ENCODE measurements around the gene DMD.
"Not testable (repeated sequence)": the region's sequence is repeated elsewhere in the genome, so short reads cannot be mapped to it uniquely, and the experiment has no call there.

Gene DMD

GRCh38 chrX:33211356-33212260 lies at the start of gene DMD:
TSS of gene DMD (minus strand) at chrX:33211549. CDS start at chrX:33211312, 237 bp downstream.
- DNase-seq (ENCODE audit: low read depth, low spot score), result peak; percentile 36

DNA sequence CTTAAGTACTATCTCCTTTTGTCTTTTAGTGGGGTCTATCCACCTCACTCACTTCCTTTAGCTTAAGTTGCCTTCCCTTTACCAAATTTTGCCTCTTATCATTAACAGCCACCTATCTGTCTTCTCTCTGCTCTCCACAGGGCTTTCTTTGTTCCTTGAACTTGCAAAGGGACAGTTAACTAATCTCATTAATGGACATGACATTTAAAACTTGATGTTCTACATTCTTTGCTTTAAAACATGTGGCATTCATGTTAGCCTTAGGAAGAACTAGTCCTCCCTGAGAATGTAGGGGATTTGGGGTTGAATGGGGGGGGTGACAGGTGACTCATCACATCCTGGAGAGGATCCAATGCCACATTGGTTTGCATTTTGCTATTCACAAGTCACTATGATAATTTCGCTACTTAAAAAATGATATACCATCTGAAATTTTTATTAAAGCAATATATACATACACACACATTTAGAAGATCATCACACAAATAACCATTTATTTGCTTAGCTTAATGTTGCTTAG lies 41.0 kb upstream of the DMD start:
- DNase-seq (ENCODE audit: low read depth, low spot score), result no peak

DNA sequence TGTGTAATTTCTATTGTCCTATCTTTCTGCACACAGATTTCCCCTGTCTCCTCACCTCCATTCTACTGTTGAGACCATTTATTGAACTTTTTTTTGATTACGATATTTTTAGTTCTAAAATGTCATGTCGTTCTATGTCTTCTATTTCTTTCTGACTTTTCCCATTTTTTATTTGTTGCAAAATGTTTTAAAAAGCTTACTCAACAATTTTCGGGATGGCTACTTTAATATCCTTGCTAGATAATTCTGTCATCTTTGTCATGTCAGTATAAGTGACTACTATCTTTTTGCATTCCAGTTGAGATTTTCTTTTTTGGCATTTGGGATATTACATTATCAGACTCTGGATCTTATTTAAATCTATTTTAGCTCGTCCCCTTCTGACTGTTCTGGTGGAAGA lies 7.5 kb upstream of the DMD start:
- no peak for DNase-seq (ENCODE audit: low read depth, low spot score)

DNA sequence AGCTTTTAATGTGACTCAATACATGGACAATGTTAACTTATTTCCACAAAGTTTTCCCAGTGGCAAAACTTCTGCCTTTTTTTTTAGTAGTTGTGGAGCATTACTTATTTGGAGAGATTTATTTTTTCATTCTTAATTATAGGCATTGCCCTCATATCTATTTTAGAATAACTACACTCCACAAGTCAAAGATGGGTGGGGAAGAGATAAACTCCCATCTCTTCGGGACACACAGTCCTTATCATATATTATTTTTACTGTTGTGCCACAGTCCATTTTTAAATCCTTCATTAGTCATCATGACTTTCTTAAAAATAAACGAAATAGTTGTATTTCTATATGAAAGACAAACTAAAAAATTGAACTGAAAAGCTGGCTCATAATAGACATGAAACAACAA lies 1.2 kb downstream of the DMD start:
- DNase-seq (ENCODE audit: low read depth, low spot score), result no peak

DNA sequence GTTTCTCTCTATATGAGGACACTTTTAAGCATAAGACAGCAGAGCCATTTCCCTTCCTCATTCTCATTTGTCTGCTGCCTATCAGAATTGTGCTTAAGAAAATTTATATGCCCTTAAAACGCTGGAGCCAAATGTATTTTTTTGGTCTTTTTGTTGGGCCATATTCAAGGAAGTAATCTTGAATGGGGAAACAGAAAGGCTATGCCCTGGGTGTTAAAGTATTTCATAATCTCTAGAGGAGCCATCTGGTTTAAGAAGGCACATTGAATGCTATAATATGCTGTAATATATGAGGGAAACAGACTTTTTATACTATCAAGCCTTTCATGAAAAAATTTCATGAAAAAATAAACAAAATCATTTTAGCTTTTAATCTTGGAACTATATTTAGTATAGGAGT lies 4.3 kb downstream of the DMD start:
- DNase-seq (ENCODE audit: low read depth, low spot score), result no peak

DNA sequence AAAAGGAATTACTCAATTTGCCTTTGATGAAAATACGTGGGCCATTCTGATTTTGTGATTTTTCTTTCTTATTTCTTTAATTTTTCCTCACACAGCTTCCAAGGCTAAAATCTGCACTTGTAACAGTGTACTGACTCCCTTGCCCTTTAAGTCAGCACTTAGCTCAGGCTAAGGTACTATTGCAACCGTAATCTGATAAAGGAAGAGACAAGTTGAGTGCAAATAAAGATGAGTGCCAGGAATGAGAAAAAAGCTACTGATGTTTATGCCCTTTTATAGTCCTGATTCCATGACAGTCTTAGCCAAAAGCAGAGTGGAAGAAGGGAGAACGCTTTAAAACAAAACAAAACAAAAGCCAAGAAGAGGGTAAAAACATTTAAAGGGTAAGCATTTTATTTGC lies 6.0 kb downstream of the DMD start:
- DNase-seq (ENCODE audit: low read depth, low spot score), result no peak

GRCh38 chrX:33204889-33205288 lies 6.5 kb downstream of the DMD start:
- no peak for DNase-seq (ENCODE audit: low read depth, low spot score)

- no peak for DNase-seq (ENCODE audit: low read depth, low spot score)
Measured at GRCh38 chrX:33198561-33199279, 12.6 kb downstream of the DMD start.

GRCh38 chrX:33195698-33196097 lies 15.7 kb downstream of the DMD start:
- no peak for DNase-seq (ENCODE audit: low read depth, low spot score)

- DNase-seq (ENCODE audit: low read depth, low spot score), result no peak
Measured at GRCh38 chrX:33194876-33195433, 16.4 kb downstream of the DMD start.

GRCh38 chrX:33194289-33194688 lies 17.1 kb downstream of the DMD start:
- DNase-seq (ENCODE audit: low read depth, low spot score), result no peak

GRCh38 chrX:33190016-33190415 lies 21.3 kb downstream of the DMD start:
- DNase-seq (ENCODE audit: low read depth, low spot score), result no peak

DNA sequence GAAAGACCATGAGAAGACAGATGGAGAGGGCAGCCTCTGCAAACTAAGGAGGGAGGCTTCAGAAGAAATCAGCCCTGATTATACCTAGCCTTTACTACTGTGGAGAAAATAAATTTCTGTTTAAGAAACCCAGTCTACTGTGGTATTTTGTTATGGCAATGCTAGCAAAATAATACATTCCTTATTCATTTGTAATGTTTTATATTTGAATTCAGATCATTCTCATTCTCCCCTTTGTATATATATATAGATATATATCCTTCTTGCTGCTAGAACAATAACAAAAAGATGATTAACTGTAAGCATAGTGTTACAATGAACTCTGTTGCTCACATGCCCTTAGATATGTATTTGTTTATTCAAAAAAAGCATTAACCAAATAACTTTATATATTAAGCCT lies 22.5 kb downstream of the DMD start:
- DNase-seq (ENCODE audit: low read depth, low spot score), result no peak

DNA sequence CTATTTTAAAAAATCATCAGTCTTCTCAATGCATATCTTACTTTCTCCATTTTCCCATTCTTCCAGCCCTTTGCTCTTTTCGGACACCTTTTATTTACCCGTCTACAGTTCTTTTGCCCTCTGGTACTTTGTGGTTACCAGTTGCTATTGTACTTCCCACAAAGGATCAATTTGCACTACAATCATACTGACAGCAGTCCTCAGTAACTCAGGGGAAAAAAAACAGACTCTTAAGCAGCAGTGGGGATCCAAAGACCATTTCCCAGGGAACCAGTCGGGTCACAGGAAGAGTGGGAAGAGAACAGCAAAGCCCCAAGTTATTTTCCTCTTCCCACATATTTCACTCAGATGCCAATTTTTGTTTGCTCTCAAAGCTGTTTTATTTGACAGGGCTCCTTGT lies 23.1 kb downstream of the DMD start:
- no peak for DNase-seq (ENCODE audit: low read depth, low spot score)

DNA sequence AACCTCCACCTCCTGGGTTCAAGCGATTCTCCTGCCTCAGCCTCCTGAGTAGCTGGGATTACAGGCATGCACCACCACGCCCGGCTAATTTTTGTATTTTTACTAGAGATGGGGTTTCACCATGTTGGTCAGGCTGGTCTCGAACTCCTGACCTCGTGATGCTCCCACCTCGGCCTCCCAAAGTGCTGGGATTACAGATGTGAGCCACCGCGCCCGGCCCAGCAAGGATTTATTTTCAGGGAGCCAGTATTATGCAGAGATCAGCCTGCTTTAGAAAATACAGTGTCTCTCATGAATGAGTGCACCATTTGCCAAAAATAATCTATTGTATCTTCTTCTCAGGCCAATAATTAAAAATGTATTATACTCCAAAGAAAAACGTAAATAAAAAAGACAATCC lies 26.5 kb downstream of the DMD start:
- not testable (repeated sequence) for DNase-seq (ENCODE audit: low read depth, low spot score)

DNA sequence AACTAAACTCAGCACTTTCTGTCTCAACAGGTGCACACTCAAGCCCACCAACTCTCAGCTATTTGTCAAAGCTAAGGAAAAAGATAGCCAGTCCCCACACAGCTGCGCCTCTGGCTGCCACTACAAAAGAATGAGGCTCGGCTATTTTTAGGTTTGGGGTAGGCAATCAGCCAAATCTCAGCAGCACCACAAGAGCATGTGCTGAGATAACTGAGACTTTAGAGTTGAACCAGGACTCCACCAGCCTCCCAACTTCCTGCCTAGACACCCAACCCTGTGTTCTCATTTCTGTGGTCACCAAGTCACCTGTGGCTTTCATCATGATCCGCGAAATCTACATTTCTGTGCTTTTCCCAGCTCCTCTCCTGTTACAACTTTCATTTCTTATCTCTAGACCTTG lies 28.0 kb downstream of the DMD start:
- no peak for DNase-seq (ENCODE audit: low read depth, low spot score)

DNA sequence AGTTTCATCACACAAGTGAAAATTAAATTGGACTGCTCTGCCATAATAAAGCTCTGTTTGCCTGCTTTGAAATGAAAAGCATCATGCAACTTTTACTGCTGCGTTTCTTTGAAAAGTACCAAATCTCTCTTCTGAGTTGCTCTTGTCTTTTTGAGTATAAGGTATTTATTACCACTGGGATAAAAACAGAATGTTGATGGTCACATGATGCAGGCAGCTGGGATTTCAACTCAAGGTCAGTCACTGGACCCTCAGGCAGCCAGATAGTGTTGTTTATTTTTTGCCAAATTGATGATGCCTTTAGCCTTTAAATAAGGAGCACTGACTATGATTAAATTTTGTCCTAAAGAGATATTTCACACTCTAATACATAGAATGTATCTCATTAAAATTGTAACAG lies 32.7 kb downstream of the DMD start:
- DNase-seq (ENCODE audit: low read depth, low spot score), result no peak

GRCh38 chrX:33178218-33178617 lies 33.1 kb downstream of the DMD start:
- DNase-seq (ENCODE audit: low read depth, low spot score), result no peak

DNA sequence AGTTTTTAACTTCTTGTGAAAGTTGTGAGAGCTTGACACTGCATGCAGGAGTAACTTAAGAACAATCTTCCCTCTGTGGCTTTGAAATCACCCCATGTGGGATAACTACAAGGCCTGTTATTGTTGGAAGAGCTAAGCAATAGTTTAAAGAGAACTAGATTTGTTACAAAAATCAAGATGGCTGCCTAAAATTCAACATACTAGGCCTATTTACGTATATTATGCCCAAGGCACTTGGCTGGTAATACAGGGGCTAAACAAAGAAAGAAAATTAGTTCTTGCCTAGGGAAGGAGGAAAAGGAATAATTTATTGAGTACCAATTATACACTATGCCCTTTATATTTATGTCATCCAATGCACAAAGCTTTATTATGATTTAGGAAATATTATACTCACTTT lies 36.1 kb downstream of the DMD start:
- DNase-seq (ENCODE audit: low read depth, low spot score), result no peak

GRCh38 chrX:33171041-33171440 lies 40.3 kb downstream of the DMD start:
- no peak for DNase-seq (ENCODE audit: low read depth, low spot score)

- no peak for DNase-seq (ENCODE audit: low read depth, low spot score)
Measured at GRCh38 chrX:33161829-33162228, 49.5 kb downstream of the DMD start.

DNA sequence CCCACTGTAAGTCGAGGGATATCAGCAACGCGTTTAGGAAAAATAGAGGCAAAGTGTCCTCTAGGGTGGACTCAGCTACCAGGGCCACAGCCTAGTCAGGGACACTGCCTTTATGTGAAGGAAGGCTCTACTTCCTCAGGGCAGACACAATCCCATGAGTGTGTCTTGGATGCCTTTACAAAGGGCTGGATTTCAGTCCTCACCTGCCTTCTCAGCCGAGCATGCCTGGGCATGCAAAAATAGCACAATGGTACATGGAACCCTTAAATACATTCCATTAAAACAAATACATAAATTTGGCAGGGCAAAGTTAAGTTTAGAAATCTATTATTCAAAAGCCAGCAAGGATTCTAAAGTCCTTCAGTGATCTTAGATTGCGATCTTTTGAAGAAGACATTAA lies 51.1 kb downstream of the DMD start:
- DNase-seq (ENCODE audit: low read depth, low spot score), result no peak
